Suprapubic skin (tissue), 3 donors: ENCODE measurements around the gene CST3.

Experiments
- CTCF ChIP-seq, 2 donors: fragments of 200-600 bp in 1 of 2; fragments of 450-650 bp in 1 of 2; sonication (generic) in 1 of 2; IDR thresholded peaks; one replicate each; pipeline ENCODE4 v1.5.1; 2016 to 2019; ENCODE audit warnings: antibody characterized with exemption in 2 of 2, mild to moderate bottlenecking in 1 of 2, moderate library complexity in 1 of 2
- POLR2AphosphoS5 ChIP-seq, 3 donors: sonication (generic); formaldehyde crosslinking; IDR thresholded peaks; one replicate each; pipeline ENCODE4 v1.6.1; 2017; ENCODE audit warnings: antibody characterized with exemption in 3 of 3

GRCh38 chr20:23613676-23614075, 24.1 kb downstream of the CST3 start:
- no peak for TF ChIP-seq CTCF (IDR thresholded peaks at IDR 0.05)
- TF ChIP-seq POLR2AphosphoS5 (IDR thresholded peaks at IDR 0.05): no peak
